NCI-H510A (cell line): ENCODE data around the gene EEF1AKMT1.

Source experiments
- DNase-seq: peaks from one replicate; lab custom pipeline; 2025; lab: John Stamatoyannopoulos, UW

EEF1AKMT1 gene

DNA sequence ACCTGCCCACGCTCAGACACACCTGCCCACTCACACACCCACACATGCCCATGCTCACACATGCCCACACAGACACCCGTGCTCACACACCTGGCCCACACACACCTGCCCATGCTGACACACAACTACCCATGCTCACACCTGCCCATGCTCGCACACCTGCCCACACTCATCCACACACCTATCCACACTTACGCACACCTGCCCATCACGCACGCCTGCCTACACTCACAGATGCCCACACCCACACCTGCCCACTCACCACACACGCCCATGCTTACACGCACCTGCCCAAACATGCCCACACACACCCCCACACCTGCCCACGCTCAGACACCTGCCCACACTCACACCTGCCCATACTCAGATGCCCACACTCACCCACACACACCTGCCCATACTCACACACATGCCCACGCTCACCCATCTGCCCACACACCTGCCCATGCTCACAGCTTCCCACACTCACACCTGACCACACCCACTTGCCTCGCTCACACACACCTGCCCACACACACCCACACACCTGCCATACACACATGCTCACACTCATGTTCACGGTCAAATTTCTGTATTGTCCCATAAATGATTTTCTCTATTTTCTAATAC lies 54.7 kb downstream of the EEF1AKMT1 start:
- no peak for DNase-seq

- no peak for DNase-seq
Observed at GRCh38 chr13:20717581-20718542, 55.9 kb downstream of the EEF1AKMT1 start.

DNA sequence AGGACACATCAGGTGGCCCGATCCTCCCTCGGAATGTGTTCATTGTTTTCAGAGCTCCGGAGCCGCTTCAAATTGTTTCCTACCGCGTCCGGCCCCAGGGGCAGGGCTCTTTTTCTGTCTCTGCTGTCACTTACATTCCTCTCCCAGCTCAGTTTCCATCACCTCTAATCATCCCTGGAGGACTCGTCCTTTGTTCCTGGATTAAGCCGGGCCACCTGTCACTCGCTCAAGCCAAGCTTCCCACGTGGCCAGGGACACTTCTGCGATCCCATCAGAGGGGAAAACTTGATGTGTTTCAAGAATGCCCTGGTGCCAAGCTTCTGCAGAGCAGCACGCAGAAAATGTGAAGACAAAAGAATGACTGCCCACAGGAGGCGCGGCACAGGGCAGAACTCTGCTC lies 56.8 kb downstream of the EEF1AKMT1 start:
- no peak for DNase-seq

- DNase-seq = no peak
Observed at GRCh38 chr13:20715330-20715712, 58.4 kb downstream of the EEF1AKMT1 start.

- DNase-seq = no peak
Observed at GRCh38 chr13:20714563-20715329, 59.0 kb downstream of the EEF1AKMT1 start.

GRCh38 chr13:20714161-20714560 lies 59.6 kb downstream of the EEF1AKMT1 start:
- no peak for DNase-seq

- DNase-seq = no peak
Observed at GRCh38 chr13:20713751-20714150, 60.0 kb downstream of the EEF1AKMT1 start.

DNA sequence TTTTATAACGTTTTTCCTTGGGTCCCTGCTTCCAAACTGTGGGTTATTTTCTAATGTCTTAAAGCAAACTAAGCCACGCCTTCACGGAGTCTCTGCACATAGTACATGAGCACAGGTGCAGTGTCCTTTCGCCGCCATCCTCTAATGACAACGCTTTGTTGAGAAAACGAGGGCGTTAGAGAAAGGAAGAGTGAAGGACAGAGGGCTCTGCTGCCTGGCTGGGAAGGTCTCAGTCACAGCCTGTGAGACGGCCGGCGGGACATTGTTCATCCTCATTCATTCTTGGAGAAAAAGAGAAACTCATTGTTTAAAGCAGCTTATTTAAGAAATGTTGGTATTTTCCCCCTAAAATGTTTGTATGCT lies 60.8 kb downstream of the EEF1AKMT1 start:
- no peak for DNase-seq

- DNase-seq = no peak
Observed at GRCh38 chr13:20711301-20712044, 62.3 kb downstream of the EEF1AKMT1 start.

DNA sequence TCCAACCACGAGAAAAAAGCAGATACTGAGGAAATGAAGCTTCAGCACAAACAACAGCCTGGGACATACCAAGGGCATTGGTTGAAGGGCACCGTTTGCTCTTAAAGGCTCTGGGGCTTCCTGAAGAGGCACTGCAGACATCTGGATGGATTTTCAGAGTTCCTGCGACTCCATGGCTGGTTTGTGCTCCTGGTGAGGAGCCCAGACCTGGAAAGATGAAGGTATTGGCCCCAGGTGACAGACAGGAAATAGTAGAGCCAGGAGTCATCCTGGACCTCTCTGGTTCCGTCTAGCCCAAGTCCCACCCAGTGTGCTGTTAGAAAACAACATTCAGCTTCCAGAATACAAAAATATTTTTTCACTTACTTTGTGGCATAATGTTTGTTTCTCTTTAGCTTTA lies 64.0 kb downstream of the EEF1AKMT1 start:
- DNase-seq = no peak

DNA sequence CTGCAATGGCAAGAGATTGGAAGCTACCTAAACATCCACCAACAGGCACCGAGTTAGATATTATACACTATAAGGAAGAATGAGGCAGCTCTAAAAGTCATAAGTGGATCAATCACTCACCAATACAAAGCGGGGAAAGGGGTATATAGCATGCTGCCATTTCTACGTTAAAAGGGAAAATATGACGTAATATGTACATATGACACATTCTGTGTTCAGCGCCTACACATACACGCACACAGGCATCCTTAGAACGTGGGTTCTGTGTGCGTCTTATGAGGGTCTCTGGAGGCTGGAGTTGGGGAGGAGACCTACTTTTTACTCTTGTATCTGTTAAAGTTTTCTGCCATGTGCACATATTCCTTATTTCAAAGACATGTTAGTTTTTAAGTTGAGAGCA lies 64.4 kb downstream of the EEF1AKMT1 start:
- no peak for DNase-seq

GRCh38 chr13:20708216-20708615 lies 65.5 kb downstream of the EEF1AKMT1 start:
- DNase-seq = no peak

DNA sequence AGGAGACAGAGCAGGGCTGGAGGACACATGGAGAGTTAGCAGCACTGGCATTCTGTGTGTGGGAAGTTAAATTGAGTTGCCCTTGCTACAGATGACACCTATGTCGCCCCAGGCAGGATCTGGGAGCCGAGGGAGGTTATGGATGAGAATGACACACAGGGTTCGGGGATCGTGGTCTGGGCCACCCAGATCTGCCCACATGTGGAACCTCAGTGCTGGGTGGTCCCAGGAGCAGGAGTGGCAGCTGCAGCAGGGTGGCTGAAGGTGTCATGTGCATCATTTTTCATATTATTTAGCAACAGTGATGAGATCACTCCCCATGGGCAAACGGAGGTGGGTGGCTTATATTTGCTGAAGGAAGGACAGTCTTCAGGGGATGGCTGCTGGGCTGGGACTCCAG lies 67.1 kb downstream of the EEF1AKMT1 start:
- no peak for DNase-seq

DNA sequence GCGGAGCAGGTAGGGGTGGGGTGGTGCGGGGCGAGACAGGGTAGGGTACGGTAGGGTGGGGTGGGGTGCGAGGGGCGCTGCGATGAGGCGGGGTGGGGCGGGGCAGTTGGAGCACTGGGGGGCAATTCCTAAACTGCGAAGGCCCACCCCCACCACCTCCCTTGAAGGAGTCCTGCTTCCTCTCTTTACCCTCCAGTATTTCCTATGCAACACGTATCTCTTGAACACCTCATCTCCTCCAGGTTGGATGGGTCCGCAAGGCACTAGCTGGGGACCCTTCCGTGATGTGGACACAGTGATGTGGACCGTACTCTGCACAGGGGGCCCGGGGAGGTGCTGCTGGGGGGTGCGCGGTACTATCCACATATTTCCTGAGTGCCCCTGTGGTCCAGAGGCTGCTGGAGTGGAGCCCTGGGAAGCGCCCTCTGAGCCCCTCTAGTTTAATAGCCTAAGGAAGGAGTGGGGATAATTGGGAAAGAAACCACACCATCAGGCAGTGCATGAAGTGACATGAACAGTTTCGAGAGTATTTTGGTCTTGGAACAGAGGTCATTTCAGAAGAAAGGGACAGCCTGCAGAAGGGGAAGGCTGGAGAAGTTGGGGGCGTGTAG lies 69.2 kb downstream of the EEF1AKMT1 start:
- no peak for DNase-seq

- peak; percentile 73 for DNase-seq
Observed at GRCh38 chr13:20703780-20704458, 69.8 kb downstream of the EEF1AKMT1 start.

- DNase-seq = no peak
Observed at GRCh38 chr13:20702915-20703779, 70.6 kb downstream of the EEF1AKMT1 start, which contains the start of gene IL17D. IL17D (plus strand) TSS chr13:20703699; CDS start chr13:20704002, 303 bp downstream.

- no peak for DNase-seq
Observed at GRCh38 chr13:20702530-20702914, 71.2 kb downstream of the EEF1AKMT1 start.

- no peak for DNase-seq
Observed at GRCh38 chr13:20701461-20701860, 72.3 kb downstream of the EEF1AKMT1 start.

DNA sequence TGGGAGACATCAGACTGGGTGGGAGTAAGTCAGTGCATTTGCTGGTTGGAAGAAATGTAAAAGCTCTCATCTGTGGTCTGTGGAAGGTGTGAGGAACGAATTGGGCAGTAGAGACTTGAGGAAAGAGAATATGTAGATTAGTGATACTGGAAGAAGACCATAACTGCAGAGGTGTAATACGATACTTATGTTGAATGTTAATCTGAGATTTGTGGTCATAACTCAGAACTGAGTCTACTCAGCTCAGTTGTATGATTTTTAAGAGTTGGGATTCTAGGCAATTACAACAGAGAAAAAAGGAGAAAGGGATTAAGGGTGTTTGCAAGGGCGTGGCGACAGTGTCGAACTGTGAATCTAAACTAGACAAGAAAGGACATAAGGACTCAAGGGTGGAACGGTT lies 73.5 kb downstream of the EEF1AKMT1 start:
- DNase-seq = no peak

GRCh38 chr13:20699715-20700114 lies 74.0 kb downstream of the EEF1AKMT1 start:
- no peak for DNase-seq
